ENCODE measurements around the gene TRUB2.

Gene TRUB2

DNA sequence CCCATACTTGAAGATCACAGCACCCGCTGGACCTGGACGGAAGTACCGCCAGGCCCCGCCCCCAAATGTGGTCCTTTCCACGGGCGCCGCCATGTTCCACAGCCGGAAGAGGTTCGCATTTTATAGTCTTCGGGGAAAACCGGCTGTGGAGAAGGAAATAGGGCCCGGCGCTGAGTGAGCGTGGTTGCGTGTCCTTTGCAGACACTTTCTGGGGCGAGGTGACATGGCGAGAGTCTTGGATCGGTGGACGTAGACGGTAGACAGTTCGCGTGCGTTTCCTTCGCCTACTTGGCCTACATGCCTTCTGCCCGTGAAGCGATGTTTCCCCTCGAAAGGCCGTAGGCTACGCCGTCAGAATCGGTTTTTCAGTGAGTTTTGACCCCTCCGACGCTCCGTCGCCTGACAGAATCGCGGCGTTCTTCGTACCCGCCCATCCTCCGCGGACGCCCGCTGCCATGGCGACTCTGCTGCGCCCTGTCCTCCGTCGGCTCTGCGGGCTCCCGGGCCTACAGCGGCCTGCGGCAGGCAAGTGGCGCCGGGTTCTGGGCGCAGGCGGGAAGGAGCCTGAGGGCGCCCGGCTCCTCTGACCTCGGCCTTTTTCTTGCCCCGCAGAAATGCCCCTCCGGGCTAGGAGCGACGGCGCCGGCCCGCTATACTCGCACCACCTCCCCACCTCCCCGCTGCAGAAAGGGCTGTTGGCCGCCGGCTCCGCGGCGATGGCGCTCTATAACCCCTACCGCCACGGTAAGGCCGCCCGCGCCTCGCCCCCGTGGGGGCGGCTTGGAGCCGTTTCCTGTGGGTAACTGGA, at the start of gene TRUB2, which contains the start of gene COQ4:
TRUB2 (minus strand) TSS at position 44 of the 808 bp plus-strand sequence; CDS start at position 5, 39 bp downstream.
COQ4 (plus strand) TSS at position 436 of the 808 bp plus-strand sequence; CDS start at position 456, 20 bp downstream.
- DNase-seq (ENCODE audit: low read depth) = peak; percentile 86

- DNase-seq (ENCODE audit: low read depth) = no peak
These were observed 49.4 kb upstream of the TRUB2 start for GRCh38 chr9:128371630-128372117.

DNA sequence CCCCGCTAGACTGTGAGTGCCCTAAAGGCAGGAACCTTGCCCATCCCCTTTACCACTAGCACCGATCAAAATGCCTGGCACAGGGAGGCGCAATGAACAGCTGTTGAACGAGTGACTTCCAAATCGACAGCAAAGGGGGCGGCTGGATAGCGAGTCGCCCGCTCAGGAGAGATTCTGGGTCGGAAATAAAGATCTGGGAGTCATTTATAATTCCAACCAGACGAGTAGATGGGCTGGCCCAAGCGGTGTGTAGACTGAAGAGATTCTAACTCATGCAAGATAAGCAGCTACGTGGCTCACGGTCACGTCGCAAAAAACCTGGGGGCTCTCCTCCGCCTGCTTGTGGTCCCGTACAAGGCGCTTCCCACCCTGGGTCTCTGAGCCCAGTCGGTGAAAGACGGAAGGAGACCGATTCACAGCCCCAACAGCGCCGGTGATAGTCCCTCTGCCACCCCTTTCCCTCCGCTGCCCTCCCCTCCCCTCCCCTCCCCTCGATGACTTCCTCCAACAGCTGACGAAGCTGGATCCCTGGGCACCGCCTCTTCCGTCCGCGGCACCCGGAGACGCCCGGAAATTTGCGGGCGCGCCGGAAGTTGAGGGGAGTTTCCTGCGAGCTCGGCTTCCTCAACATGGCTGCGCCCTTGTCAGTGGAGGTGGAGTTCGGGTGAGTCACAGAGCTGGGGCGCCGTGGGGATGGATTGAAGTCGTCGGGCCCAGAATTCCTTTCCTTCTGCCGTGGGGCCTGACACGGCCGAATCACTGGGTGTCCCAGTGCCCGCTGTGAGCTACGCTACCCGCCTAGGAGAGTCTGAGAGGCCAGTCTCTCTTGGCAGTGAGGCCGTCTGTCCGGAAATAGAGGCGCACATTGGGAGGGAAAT, 48.7 kb upstream of the TRUB2 start, which contains the start of gene URM1:
URM1 (plus strand) TSS at position 623 of the 878 bp plus-strand sequence; CDS start at position 630, 7 bp downstream.
- peak; percentile 91 for DNase-seq (ENCODE audit: low read depth)

DNA sequence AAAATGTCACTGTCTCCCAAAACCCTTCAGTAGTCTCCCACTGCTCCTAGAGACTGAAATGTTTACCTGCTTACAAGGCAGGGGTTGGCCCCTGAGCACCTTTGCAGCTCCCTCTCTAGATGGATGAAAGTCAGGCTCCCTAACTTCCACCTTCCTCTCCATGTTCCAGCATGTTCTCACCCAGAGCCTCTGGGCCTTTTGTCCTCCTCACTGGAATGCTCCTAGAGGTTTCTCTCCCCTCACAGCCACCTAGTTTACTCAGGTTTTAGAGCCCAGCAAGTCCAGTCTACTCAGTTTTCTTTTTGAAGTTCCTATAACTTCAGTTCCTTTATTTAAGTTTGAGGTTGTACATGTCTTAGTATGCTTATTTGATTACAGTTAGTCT, 48.1 kb upstream of the TRUB2 start:
- DNase-seq (ENCODE audit: low read depth) = no peak

- no peak for DNase-seq (ENCODE audit: low read depth)
These were observed 46.9 kb upstream of the TRUB2 start for GRCh38 chr9:128369024-128369706.

- DNase-seq (ENCODE audit: low read depth) = no peak
These were observed 43.3 kb upstream of the TRUB2 start for GRCh38 chr9:128365525-128365924.

DNA sequence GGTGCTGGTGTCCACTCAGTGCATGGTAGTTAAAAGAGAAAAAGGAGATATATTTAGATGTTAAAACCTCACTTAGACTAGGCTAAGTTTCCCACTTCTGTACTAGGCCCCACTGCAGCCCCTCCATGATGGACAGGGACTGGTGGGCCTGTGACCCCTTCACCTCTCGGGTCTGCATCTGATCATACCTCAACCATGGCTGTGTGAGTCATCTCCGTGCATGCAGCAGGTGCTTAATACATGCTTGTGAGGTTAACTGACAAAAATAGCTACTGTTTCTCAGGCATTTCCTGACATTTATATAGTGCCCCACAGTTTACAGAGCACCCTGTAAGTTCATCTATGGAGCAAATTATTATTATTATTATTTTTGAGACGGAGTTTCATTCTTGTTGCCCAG, 40.5 kb upstream of the TRUB2 start:
- no peak for DNase-seq (ENCODE audit: low read depth)

- DNase-seq (ENCODE audit: low read depth) = peak; percentile 43
These were observed 39.9 kb upstream of the TRUB2 start for GRCh38 chr9:128361986-128362646.

DNA sequence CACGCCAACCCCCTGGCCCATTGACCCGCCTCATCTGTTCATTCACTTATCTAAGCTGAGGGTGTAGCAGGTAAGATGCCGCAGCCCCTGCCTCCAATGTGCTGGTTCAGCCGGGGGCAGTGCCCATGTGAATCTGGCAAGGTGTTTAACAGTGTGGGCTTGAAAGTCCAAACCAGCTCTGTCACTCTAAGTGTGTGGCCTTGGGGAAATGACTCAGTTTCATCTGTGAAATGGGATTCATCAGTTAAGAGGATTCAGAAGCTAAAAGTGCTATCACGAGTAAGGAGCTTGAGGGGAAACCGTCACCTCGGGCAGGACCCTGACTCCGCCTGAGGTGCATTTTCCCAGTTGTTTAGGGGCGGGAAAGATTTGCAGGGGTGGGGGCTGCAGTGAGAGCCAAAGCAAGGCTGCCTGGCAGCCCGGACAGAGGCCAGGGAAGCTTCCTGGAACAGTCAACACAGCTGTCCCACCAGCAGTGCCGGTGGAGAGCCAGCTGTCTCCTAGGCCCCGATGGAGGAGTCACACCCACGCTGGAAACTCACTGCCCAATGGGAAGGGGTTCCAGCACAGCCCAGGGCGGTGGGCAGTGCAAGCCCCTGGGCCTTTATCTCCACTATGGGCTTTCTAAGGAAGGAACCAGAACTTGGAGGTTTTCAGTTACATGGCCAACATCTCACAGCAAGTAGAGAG, 39.2 kb upstream of the TRUB2 start:
- no peak for DNase-seq (ENCODE audit: low read depth)

DNA sequence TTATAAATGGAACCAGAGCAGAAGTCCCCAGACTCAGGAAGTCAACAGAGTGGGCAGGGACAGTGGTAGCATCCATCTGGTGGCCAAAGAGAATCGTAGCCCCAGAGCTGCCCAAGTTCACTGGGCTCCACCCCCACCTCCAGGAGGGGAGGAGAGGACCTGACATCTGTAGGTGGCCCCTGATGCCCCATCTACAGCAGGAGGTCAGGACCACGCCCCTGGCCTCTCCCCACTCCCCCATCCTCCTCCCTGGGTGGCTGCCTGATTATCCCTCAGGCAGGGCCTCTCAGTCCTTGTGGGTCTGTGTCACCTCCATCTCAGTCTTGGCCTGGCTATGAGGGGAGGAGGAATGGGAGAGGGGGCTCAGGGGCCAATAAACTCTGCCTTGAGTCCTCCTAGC, 38.6 kb upstream of the TRUB2 start:
- no peak for DNase-seq (ENCODE audit: low read depth)

- no peak for DNase-seq (ENCODE audit: low read depth)
These were observed 36.6 kb upstream of the TRUB2 start for GRCh38 chr9:128358861-128359260.

- no peak for DNase-seq (ENCODE audit: low read depth)
These were observed 35.8 kb upstream of the TRUB2 start for GRCh38 chr9:128358090-128358489.

- DNase-seq (ENCODE audit: low read depth) = no peak
These were observed 33.2 kb upstream of the TRUB2 start for GRCh38 chr9:128355451-128355850.

- DNase-seq (ENCODE audit: low read depth) = no peak
These were observed 27.5 kb upstream of the TRUB2 start for GRCh38 chr9:128349772-128350171.

DNA sequence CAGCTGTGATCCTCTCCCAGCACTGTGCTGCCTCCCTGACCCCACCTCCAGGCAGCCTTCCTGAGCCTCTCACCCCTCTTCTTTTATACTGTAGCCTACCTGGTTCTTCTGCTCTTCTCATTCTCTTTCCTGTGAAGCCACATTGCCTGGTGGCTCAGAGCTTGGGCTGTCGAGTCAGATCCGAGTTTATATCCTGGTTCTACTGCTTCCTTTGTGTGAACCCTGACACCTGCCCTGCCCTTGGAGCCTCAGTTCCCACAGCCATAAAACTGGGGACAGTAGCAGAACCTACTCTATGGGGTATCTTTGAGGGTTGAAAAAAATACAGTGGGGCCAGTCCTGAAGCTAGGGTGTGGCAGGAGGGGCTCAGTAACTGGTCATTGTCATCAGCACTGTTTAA, 26.9 kb upstream of the TRUB2 start:
- DNase-seq (ENCODE audit: low read depth) = no peak

DNA sequence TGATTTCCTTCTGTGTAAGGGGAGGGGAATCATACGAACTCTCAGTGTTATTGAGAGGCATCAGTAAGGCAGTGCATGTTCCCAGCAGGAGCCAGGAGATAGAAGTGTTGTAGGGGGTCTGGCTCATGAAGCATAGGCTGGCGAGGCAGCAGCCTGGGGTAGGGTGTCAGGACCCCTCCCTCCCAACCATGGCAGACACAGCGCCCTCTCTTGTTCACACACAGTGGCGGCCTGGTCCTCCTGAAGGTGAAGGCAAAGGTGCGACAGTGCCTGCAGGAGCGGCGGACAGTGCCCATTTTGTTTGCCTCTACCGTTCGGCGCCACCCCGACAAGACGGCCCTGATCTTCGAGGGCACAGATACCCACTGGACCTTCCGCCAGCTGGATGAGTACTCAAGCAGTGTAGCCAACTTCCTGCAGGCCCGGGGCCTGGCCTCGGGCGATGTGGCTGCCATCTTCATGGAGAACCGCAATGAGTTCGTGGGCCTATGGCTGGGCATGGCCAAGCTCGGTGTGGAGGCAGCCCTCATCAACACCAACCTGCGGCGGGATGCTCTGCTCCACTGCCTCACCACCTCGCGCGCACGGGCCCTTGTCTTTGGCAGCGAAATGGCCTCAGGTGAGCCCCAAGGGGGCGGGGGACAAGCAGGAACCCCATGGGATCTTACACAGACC, 22.8 kb upstream of the TRUB2 start:
- DNase-seq (ENCODE audit: low read depth) = no peak

DNA sequence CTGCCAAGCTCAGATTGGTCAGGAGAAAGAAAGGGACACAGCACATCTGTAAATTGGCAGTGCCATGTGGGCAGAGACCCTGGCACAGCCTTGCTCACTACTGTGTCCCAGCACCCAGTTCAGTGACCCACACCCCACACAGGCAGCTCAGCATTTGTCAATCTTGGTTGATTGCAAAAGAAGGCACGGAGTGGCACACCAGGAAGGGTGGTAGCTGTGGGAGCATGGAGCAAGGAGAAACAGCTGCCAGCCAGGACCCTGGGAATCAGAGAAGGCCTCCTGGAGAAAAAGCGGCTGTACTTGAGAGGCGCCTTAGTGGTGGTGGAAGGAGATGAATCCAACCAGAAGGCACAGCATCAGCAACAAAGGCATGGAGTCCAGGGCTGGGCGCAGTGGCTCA, 21.6 kb upstream of the TRUB2 start:
- DNase-seq (ENCODE audit: low read depth) = no peak

DNA sequence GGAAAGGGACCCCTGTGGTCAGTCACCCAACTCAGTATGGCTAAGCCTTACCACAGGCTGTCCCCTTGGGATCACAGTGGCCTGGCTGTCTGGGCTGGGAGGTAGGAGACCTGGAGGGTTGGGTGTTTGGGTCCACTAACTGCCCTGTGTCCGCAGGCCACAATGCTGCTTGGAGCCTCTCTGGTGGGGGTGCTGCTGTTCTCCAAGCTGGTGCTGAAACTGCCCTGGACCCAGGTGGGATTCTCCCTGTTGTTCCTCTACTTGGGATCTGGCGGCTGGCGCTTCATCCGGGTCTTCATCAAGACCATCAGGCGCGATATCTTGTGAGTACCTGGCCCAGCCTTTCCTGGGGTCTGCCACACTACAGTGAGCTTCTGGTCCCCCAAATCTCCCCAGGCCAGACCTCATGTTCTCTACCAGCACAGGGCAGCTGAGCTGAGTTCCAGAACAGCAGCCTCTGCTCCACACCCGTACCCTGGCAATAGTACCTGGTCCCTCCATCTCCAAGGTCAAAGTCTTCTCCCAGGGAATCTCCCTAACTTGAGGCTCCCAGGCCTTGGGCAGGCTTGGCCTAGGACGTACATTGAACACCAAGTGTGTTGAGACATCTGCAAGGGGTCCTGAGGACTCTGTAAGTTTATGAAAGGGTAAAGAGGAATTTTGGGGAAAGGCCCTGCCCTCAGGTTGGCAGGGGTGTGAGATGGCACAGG, 20.9 kb upstream of the TRUB2 start:
- DNase-seq (ENCODE audit: low read depth) = no peak

DNA sequence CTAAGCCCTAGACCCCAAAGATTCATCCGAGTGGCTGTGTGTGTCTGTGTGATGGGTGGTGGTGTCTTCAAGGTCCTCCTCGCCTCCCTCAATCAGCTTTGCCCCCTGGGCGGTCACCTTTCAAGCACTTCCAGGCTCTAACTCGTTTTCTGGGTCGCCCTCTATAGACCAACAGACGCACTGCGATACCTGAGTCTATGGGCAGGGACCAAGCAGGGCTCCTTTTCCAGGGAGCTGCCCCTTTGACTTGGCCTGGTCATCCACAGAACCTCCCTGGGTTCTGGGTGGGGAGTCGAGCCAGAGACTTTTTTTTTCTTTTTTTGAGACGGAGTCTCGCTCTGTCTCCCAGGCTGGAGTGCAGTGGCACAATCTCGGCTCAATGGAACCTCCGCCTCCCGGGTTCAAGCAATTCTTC, 19.2 kb upstream of the TRUB2 start:
- peak; percentile 43 for DNase-seq (ENCODE audit: low read depth)
